Gastroesophageal sphincter (tissue), 3 donors: ENCODE results near the gene PTPRN2.

Experiments
- EP300 ChIP-seq: sonication (generic); formaldehyde crosslinking; IDR thresholded peaks from one replicate; pipeline ENCODE4 v1.6.1; 2017; ENCODE audit warnings: antibody characterized with exemption, mild to moderate bottlenecking
- POLR2A ChIP-seq, 2 donors: fragments of 450-650 bp; IDR thresholded peaks; one replicate each; pipeline ENCODE4 v1.6.1; 2017; ENCODE audit warnings: antibody characterized with exemption in 2 of 2, mild to moderate bottlenecking in 2 of 2, moderate library complexity in 1 of 2
- POLR2AphosphoS5 ChIP-seq: sonication (generic); formaldehyde crosslinking; IDR thresholded peaks from one replicate; pipeline ENCODE4 v1.6.1; 2017; ENCODE audit warnings: antibody characterized with exemption
- TF ChIP-seq, protein P1 (sequence below), 4 experiments: fragments of 200-600 bp in 2 of 4; fragments of 450-650 bp in 2 of 4; sonication (generic) in 1 of 4; IDR thresholded peaks; one replicate each; pipeline ENCODE4 v1.5.1; 2017 to 2019; ENCODE audit warnings: antibody characterized with exemption in 4 of 4, mild to moderate bottlenecking in 2 of 4, moderate library complexity in 2 of 4

GRCh38 chr7:157540020-157540419 is 1047.6 kb downstream of the PTPRN2 start:
- TF ChIP-seq, protein P1, sequence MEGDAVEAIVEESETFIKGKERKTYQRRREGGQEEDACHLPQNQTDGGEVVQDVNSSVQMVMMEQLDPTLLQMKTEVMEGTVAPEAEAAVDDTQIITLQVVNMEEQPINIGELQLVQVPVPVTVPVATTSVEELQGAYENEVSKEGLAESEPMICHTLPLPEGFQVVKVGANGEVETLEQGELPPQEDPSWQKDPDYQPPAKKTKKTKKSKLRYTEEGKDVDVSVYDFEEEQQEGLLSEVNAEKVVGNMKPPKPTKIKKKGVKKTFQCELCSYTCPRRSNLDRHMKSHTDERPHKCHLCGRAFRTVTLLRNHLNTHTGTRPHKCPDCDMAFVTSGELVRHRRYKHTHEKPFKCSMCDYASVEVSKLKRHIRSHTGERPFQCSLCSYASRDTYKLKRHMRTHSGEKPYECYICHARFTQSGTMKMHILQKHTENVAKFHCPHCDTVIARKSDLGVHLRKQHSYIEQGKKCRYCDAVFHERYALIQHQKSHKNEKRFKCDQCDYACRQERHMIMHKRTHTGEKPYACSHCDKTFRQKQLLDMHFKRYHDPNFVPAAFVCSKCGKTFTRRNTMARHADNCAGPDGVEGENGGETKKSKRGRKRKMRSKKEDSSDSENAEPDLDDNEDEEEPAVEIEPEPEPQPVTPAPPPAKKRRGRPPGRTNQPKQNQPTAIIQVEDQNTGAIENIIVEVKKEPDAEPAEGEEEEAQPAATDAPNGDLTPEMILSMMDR (IDR thresholded peaks at IDR 0.05), result no peak
- TF ChIP-seq EP300 (no peak), POLR2AphosphoS5 (no peak), POLR2A (IDR thresholded peaks at IDR 0.05) (no peak)
